Keratinocyte (primary cell): ENCODE results near the gene MEGF8.
A peak's percentile ranks its signal among the peaks of the same experiment; 100 is the strongest.

Experiments used
- CTCF ChIP-seq, 3 experiments: IDR thresholded peaks in 1 of 3; conservative IDR thresholded peaks in 1 of 3; optimal IDR thresholded peaks in 1 of 3; 2 replicates in 2 of 3; 3 replicates in 1 of 3; pipeline versions ENCODE3 to v1.5.1; 2011; ENCODE audit warnings: low read length in 3 of 3, mild to moderate bottlenecking in 3 of 3, moderate library complexity in 2 of 3, control low read depth in 1 of 3, inconsistent platforms in 1 of 3; ENCODE audit not compliant: insufficient read depth in 2 of 3; ENCODE audit errors: extremely low read depth in 1 of 3
- EZH2 ChIP-seq: IDR thresholded peaks from one replicate; pipeline ENCODE4 v1.6.1; 2012; ENCODE audit warnings: inconsistent platforms, mild to moderate bottlenecking, low read length, moderate library complexity

GRCh38 chr19:42283188-42284065 is 42.0 kb upstream of the MEGF8 start:
- TF ChIP-seq CTCF (optimal IDR thresholded peaks at IDR 0.05 in 1 of 3, IDR thresholded peaks at IDR 0.05 in 1 of 3, conservative IDR thresholded peaks at IDR 0.05 in 1 of 3; ENCODE audit: extremely low read depth in 1 of 3, insufficient read depth in 2 of 3, low read length in 3 of 3) (peak in 1 of 3 experiments; percentile 12), EZH2 (no peak)
